ENCODE measurements around the gene HOXA3.
A peak's percentile ranks its signal among the peaks of the same experiment; 100 is the strongest.

HOXA3 gene

DNA sequence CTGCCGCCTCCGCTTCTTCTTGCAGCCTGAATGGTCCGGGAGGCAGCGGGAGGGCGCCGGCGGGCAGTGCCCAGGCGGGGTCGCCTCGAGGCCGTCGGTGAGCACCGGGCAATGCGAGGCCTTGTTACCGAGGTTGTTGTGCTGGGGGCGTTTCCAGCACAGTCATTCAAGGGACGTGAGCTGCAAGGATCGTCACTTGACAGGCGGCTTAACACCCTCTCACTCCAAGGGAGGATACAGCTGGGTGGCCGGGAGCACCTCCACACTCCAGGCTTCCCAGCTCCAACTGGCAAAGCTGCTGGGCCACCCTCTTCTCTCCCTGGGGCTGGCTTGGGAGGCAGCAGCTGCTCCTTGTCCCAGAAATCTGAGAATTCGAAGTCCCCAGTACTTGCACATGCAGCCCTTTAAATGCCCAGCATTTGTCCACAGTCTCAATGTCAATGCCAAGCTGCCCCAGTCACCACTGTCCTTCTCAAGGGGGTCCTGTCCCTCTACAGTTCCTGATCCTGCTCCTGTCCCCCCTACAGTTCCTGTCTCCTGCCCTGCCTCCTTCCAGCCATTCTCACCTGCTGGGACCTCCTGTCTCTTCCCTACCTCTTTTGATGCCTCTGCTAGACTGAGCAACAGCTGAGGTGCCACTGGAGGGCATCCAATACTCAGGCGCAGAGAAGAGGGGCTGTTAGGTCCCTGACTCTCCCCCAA is 37.1 kb upstream of the HOXA3 start:
- no peak for DNase-seq (ENCODE audit: low read depth)

DNA sequence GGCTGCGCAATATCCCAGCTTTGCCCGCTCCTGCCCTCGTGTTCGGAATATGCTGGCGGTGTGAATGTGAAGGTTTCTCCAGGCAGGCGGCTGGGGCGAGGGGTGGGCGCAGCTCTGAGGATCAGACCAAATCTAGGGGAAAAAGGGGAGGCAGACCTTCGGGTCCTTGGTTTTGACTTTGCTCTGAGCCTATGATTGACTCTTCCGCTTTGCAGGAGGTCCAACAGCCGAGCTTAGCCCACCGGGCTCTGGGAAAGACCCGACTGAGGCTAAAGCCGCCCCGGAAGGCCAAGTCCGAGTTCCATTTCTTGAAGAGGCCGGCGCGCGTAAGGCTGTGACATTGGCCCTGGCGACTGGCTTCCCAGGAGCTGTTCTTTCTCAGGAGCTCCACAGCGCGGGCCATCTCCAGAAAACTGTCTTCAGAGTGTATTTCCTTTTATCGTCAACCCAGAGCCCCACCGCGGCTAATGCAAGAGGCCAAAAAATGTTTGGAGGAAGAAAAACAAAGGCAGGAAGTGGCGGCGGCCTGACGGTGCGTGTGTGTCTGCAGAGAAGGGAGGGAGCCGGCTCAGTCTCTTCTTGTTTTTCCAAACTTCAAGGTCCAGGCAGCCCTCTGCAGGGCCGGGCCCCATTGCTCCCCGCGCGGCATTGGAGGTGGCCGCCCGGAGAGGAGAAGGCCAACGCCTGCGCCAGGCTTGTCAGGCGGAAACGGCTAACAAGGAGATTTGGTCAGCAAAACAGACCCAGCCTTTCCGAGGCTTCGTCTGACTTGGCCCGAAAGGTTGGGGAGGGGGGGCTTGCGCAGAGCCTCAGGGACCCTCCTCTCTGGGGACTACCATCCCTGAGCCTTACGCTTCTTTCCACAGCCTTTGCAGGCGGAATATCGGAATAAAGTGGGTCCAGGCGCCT is 36.3 kb upstream of the HOXA3 start:
- DNase-seq (ENCODE audit: low read depth): peak; percentile 28

DNA sequence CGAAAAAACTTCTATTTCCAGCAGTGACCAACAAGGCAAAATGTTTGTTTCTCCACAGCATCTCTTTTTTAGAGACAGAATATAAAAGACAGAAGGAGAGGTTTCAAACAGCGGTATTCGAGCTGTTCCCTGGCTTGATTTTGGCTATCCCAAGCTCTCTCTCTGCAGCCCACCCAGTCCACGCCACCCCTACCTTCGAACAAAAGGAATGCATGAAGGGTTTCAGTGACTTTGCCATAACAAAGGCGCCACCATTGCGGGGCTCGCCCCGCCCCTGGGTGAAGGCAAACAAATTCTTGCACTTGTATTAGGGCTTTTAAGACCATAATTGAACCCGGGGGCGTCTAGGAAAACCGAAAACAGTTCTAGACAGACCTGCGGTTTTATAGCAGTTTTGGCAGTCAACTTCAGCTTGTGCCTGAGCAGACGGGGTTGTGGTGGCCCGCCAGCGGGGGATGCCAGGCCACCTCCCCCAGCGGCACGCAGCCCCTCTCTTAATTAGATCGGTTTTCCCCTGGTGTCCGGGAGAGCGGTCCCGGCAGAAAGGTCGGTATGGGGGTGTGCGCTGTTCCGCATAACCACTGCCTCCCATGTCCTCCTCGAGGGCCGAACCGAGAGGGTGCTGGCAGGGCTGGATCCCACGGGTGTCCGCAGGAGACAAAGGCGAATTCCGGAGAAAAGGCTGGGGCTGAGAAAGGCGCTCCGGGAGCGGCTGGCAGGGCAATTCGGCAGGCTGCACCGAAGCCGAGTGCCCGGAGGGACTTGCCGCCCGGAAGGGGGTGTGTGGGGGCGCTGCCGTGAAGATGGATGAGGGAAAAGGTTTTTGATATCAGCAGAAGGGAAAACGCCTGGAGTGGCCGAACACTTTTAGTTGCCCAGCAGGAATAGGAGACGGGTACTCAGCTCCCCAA is 35.3 kb upstream of the HOXA3 start:
- DNase-seq (ENCODE audit: low read depth): no peak

DNA sequence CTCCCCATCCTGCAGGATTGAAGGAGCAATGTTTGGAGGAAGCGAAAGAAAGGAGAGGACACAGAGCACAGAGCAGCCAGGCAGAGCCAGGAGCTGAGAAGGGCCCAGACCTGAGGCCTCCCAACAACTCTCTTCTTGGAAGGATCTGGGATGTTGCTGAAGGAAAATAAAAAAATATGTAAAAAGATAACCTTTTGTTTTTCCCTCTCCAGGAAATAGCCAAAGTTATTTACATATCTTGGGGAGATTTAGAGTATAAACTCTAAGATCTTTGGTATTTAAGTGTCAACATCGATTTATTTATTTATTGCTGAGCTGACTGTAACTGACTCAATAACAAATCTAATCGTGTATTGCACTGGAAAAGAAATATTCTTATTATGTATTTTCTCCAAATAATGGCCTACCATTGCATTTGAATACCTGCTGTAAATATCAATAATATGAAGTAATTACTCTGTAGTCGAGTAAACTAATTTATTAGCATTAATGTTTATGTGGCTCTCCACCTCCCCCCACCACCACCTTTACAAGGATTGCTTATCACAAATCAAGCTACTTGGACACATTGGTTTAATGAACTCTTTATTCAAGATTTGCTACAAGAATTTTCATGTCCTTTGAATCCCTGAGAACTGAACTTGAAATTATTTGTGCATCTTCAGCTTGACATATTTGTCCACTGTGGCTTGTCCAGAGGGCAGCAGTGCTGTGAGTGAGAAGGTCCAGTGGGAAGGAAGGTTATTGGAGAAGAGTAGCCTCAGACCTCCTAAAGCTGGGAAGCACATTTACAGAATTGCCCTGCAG is 34.5 kb upstream of the HOXA3 start:
- no peak for DNase-seq (ENCODE audit: low read depth)

DNA sequence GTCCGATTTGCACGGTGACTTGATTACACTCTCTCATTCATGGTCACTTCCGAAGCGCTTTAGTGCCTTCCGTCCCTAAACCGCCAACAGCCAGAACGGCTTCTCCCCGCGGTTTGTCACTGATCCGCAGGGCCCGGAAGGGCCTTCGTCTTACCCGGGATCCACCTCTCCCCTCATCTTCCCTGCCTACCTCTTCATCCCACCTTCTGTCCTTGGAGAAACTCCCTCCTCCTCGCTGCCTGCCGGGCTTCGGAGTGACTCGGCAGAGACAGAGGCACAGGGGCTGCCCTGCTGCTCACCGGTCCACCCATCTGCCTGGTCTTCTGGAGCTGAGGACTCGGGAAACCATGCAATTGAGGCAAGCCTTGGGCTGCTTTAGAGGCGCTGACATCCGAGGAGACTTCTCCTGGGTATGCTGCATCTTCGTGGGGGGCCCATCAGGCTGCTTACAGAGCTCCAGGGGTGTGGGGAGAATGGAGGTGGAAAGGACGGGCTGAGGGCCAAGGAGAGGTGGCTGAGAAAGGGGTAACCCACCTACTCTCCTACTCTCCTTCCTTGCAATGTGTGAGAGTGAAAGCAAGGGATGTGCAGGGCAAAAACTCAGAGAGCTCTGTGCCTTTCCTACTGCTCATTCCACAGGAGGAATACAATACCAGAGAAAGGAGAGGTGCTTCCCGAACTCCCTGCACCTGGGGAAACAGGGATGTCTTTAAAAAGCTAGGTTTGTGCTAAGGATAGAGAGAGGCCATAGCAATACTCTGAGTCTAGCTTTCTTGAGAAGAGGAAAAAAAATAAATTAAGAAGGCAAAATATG is 33.7 kb upstream of the HOXA3 start:
- no peak for DNase-seq (ENCODE audit: low read depth)

- DNase-seq (ENCODE audit: low read depth): no peak
These were observed 32.9 kb upstream of the HOXA3 start, which contains the start of gene HOXA11 for GRCh38 chr7:27185013-27185853. TSS of gene HOXA11 (minus strand) at chr7:27185232. CDS start at chr7:27185144, 88 bp downstream.

GRCh38 chr7:27184337-27185012 is 32.1 kb upstream of the HOXA3 start:
- DNase-seq (ENCODE audit: low read depth): no peak

GRCh38 chr7:27183682-27184336 is 31.4 kb upstream of the HOXA3 start:
- DNase-seq (ENCODE audit: low read depth): no peak

GRCh38 chr7:27182861-27183681 is 30.7 kb upstream of the HOXA3 start:
- DNase-seq (ENCODE audit: low read depth): no peak

GRCh38 chr7:27182285-27182841 is 30.0 kb upstream of the HOXA3 start:
- DNase-seq (ENCODE audit: low read depth): no peak

- DNase-seq (ENCODE audit: low read depth): no peak
These were observed 29.5 kb upstream of the HOXA3 start for GRCh38 chr7:27181795-27182275.

GRCh38 chr7:27180431-27181420 is 28.3 kb upstream of the HOXA3 start:
- no peak for DNase-seq (ENCODE audit: low read depth)

DNA sequence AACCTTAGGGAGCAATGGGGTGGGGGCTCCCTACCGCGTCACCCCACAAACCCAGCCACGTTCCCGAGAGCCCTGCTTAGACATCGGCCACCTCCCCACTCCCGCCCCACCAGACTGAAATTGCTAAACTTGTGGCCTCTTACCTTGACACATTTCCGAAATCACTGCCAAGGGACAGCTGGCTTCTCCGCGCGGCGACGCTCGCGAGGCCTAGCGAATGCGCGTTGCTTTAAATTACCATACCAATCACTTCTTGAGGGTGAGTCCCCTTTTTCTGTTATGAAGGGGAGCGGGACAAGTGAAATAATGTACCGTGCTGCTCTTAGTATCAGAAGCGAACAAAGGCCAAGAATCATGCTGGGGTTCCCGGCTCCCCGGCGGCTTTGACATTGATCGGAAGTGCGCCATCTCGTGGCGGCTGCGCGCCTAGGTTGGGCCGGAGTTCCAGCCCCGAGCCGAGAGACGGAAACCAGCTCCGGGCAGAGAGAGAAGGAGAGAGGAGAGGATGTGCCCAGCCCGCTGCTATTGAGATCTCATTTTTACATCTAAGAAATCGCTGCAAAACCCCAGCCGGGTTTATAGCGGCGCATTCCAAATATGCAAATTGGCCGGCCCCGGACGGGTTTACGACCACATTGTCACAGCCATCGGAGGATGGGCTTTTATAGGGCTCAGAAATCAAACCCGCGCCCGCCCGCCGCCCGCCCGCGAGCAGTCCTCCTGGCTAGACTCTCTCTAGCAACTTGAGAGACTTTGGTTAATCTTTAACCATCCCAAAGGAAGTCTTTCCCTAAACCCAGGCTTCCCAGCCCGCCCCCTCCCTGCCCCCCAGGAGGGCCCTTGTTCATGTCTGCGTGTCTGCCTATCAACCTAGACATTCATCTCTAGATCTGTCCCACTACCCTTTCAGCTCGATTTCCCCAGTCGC is 27.4 kb upstream of the HOXA3 start:
- DNase-seq (ENCODE audit: low read depth): peak; percentile 46

- DNase-seq (ENCODE audit: low read depth): no peak
These were observed 26.6 kb upstream of the HOXA3 start for GRCh38 chr7:27179030-27179429.

GRCh38 chr7:27178366-27178765 is 26.0 kb upstream of the HOXA3 start:
- no peak for DNase-seq (ENCODE audit: low read depth)
